ENCODE measurements around the gene CAMSAP3.
"Not testable (repeated sequence)": the region's sequence is repeated elsewhere in the genome, so short reads cannot be mapped to it uniquely, and the experiment has no call there.

Gene CAMSAP3

GRCh38 chr19:7570761-7571160 lies 24.9 kb upstream of the CAMSAP3 start:
- TF ChIP-seq CTCF (IDR thresholded peaks at IDR 0.05; ENCODE audit: control extremely low read depth, extremely low read depth, low read depth, missing control alignments): no peak
- DNase-seq (ENCODE audit: extremely low spot score): no peak
- ChIA-PET CTCF (interaction anchor here (1.4 kb wide), 1 partner anchor 110 kb away, joined by 3 read pairs; the partner anchor contains the start of gene TRAPPC5), POLR2A (no interaction called here)

GRCh38 chr19:7575434-7576040 lies 20.1 kb upstream of the CAMSAP3 start:
- TF ChIP-seq CTCF (IDR thresholded peaks at IDR 0.05; ENCODE audit: control extremely low read depth, extremely low read depth, low read depth, missing control alignments): no peak
- peak; percentile 15 for DNase-seq (ENCODE audit: extremely low spot score)
- ChIA-PET CTCF (no interaction called here), POLR2A (no interaction called here)

GRCh38 chr19:7577422-7577821 lies 18.2 kb upstream of the CAMSAP3 start:
- POLR2A ChIA-PET: interaction anchor here (0.7 kb wide), 1 partner anchor 395 kb away, joined by 3 read pairs; no protein-coding TSS in a partner anchor
- DNase-seq (ENCODE audit: extremely low spot score): not testable (repeated sequence)
- CTCF ChIA-PET: interaction anchor here (4.3 kb wide), 1 partner anchor 9 kb away, joined by 29 read pairs; no protein-coding TSS in a partner anchor

- CTCF ChIA-PET: interaction anchor here (4.3 kb wide), 1 partner anchor 10 kb away, joined by 29 read pairs; no protein-coding TSS in a partner anchor
- DNase-seq (ENCODE audit: extremely low spot score): no peak
- POLR2A ChIA-PET: no interaction called here
- TF ChIP-seq CTCF (IDR thresholded peaks at IDR 0.05; ENCODE audit: control extremely low read depth, extremely low read depth, low read depth, missing control alignments): no peak
These were observed 17.5 kb upstream of the CAMSAP3 start for GRCh38 chr19:7578127-7578526.

GRCh38 chr19:7579182-7579581 lies 16.5 kb upstream of the CAMSAP3 start:
- TF ChIP-seq CTCF (IDR thresholded peaks at IDR 0.05; ENCODE audit: control extremely low read depth, extremely low read depth, low read depth, missing control alignments): no peak
- POLR2A ChIA-PET: no interaction called here
- no peak for DNase-seq (ENCODE audit: extremely low spot score)
- CTCF ChIA-PET: interaction anchor here (4.3 kb wide), 1 partner anchor 11 kb away, joined by 29 read pairs; no protein-coding TSS in a partner anchor

- no peak for DNase-seq (ENCODE audit: extremely low spot score)
- CTCF ChIA-PET: interaction anchor here (3.2 kb wide), 1 partner anchor 14 kb away, joined by 14 read pairs; no protein-coding TSS in a partner anchor
- no peak for TF ChIP-seq CTCF (IDR thresholded peaks at IDR 0.05; ENCODE audit: control extremely low read depth, extremely low read depth, low read depth, missing control alignments)
- POLR2A ChIA-PET: interaction anchor here (1.2 kb wide), 1 partner anchor 13 kb away, joined by 4 read pairs; no protein-coding TSS in a partner anchor
These were observed 13.2 kb upstream of the CAMSAP3 start for GRCh38 chr19:7582446-7582845.

- ChIA-PET CTCF (interaction anchor here (1.4 to 2.3 kb wide), 1 partner anchor 21 kb away, joined by 4 to 13 read pairs; no protein-coding TSS in a partner anchor), POLR2A (no interaction called here)
- no peak for TF ChIP-seq CTCF (IDR thresholded peaks at IDR 0.05; ENCODE audit: control extremely low read depth, extremely low read depth, low read depth, missing control alignments)
- DNase-seq (ENCODE audit: extremely low spot score): no peak
These were observed 5.8 kb upstream of the CAMSAP3 start for GRCh38 chr19:7589822-7590221.
